Loucy (cell line): ENCODE measurements around the gene ATP1A4.

ENCODE experiments used
- H2AFZ ChIP-seq: fragments of 200-600 bp; sonication (generic); 2 replicates; pipeline ENCODE4 v1.6.0; 2016; ENCODE audit warnings: antibody characterized with exemption, mild to moderate bottlenecking, low read length, moderate library complexity
- H3F3A ChIP-seq: fragments of 200-600 bp; 2 replicates; pipeline ENCODE4 v1.6.0; 2016; ENCODE audit warnings: antibody characterized with exemption, low read depth, mild to moderate bottlenecking
- H3K27me3 ChIP-seq: fragments of 200-600 bp; sonication (generic); 2 replicates; pipeline ENCODE4 v1.6.1; 2014; ENCODE audit warnings: low read length, mild to moderate bottlenecking; ENCODE audit not compliant: insufficient read depth, poor library complexity, severe bottlenecking
- H3K36me3 ChIP-seq: fragments of 200-600 bp; sonication (generic); 2 replicates; pipeline ENCODE4 v1.6.1; 2016; ENCODE audit warnings: low read length; ENCODE audit not compliant: insufficient read depth
- H3K4me1 ChIP-seq: fragments of 200-600 bp; sonication (generic); 2 replicates; pipeline ENCODE4 v1.5.1; 2014; ENCODE audit warnings: low read length, mild to moderate bottlenecking; ENCODE audit not compliant: insufficient read depth, poor library complexity, severe bottlenecking
- H3K4me2 ChIP-seq: fragments of 200-600 bp; sonication (generic); 2 replicates; pipeline ENCODE4 v1.6.0; 2014; ENCODE audit warnings: antibody characterized with exemption, low read length, low read depth, mild to moderate bottlenecking; ENCODE audit not compliant: poor library complexity, severe bottlenecking
- H3K4me3 ChIP-seq: fragments of 200-600 bp; sonication (generic); 2 replicates; pipeline ENCODE4 v1.5.1; 2014; ENCODE audit warnings: low read length, mild to moderate bottlenecking, mixed read lengths; ENCODE audit not compliant: poor library complexity, severe bottlenecking
- H3K79me2 ChIP-seq: fragments of 200-600 bp; sonication (generic); 2 replicates; pipeline ENCODE4 v1.6.1; 2014; ENCODE audit warnings: low read length; ENCODE audit not compliant: insufficient read depth
- H3K9ac ChIP-seq: fragments of 200-600 bp; sonication (generic); 2 replicates; pipeline ENCODE4 v1.6.0; 2014; ENCODE audit warnings: mild to moderate bottlenecking, low read depth, low read length, moderate library complexity; ENCODE audit not compliant: poor library complexity, severe bottlenecking
- H3K9me2 ChIP-seq: fragments of 200-600 bp; sonication (generic); replicated peaks from 2 replicates; pipeline ENCODE4 v1.6.1; 2016; ENCODE audit warnings: low read depth, low read length, mixed read lengths
- H3K9me3 ChIP-seq: fragments of 200-600 bp; sonication (generic); 2 replicates; pipeline ENCODE4 v1.6.1; 2014; ENCODE audit warnings: mild to moderate bottlenecking, antibody characterized with exemption, low read length, low read depth; ENCODE audit not compliant: insufficient read depth
- H4K20me1 ChIP-seq: fragments of 200-600 bp; sonication (generic); 2 replicates; pipeline ENCODE4 v1.6.0; 2014; ENCODE audit warnings: antibody characterized with exemption, low read length, mild to moderate bottlenecking; ENCODE audit not compliant: insufficient read depth, poor library complexity, severe bottlenecking
- CTCF ChIP-seq: fragments of 200-600 bp; sonication (generic); conservative IDR thresholded peaks from 2 replicates; pipeline ENCODE4 v1.5.1; 2014; ENCODE audit warnings: mild to moderate bottlenecking, antibody characterized with exemption, low read length
- EZH2phosphoT487 ChIP-seq: fragments of 200-600 bp; IDR thresholded peaks from 2 replicates; pipeline ENCODE4 v1.6.1; 2018; ENCODE audit warnings: antibody characterized with exemption, mild to moderate bottlenecking, moderate library complexity, borderline replicate concordance

ATP1A4 gene

GRCh38 chr1:160130939-160131338 is 20.5 kb upstream of the ATP1A4 start:
- Histone ChIP-seq H3K27me3 (no peaks in the 10 kb centered on the region), H2AFZ (no peak overlapping the region), H3K9me2 (no peaks in the 10 kb centered on the region), H3F3A (no peaks in the 10 kb centered on the region), H3K9me3 (no peaks in the 10 kb centered on the region), H4K20me1 (no peaks in the 10 kb centered on the region), H3K79me2 (no peaks in the 10 kb centered on the region), H3K4me1 (no peaks in the 10 kb centered on the region), H3K9ac (no peak overlapping the region), H3K4me3 (no peak overlapping the region), H3K4me2 (no peak overlapping the region), H3K36me3 (no peaks in the 10 kb centered on the region)
- no peak for TF ChIP-seq CTCF
- no peak for TF ChIP-seq EZH2phosphoT487

- Histone ChIP-seq H2AFZ (no peak overlapping the region), H4K20me1 (no peaks in the 10 kb centered on the region), H3K9me2 (no peaks in the 10 kb centered on the region), H3K4me3 (no peak overlapping the region), H3K9ac (no peak overlapping the region), H3K4me2 (no peak overlapping the region), H3K79me2 (no peaks in the 10 kb centered on the region), H3K27me3 (no peaks in the 10 kb centered on the region), H3F3A (no peaks in the 10 kb centered on the region), H3K9me3 (no peaks in the 10 kb centered on the region), H3K36me3 (no peaks in the 10 kb centered on the region), H3K4me1 (no peaks in the 10 kb centered on the region)
- TF ChIP-seq EZH2phosphoT487 (no peak), CTCF (no peak)
Measured at GRCh38 chr1:160131803-160132565, 19.4 kb upstream of the ATP1A4 start.

GRCh38 chr1:160133990-160134770 is 17.2 kb upstream of the ATP1A4 start:
- Histone ChIP-seq H3K9me2 (no peaks in the 10 kb centered on the region), H3K79me2 (no peaks in the 10 kb centered on the region), H3F3A (no peaks in the 10 kb centered on the region), H3K36me3 (no peaks in the 10 kb centered on the region), H3K9ac (no peak overlapping the region), H3K4me3 (no peak overlapping the region), H2AFZ (no peak overlapping the region), H3K9me3 (no peaks in the 10 kb centered on the region), H3K4me1 (no peaks in the 10 kb centered on the region), H3K4me2 (no peak overlapping the region), H4K20me1 (no peaks in the 10 kb centered on the region), H3K27me3 (no peaks in the 10 kb centered on the region)
- TF ChIP-seq EZH2phosphoT487: no peak
- no peak for TF ChIP-seq CTCF
